Endothelial cell of umbilical vein (primary cell): ENCODE measurements around the gene APOC3. TPM values are rescaled to one million over a fixed set of nuclear protein-coding genes. Genes with fewer than 3 reads are reported as not detected.

Experiments
- BruUV-seq: library from RNA; stranded (reverse); fragments of 400-500 nt; replicated peaks from 2 replicates; lab custom pipeline; 2021; lab: Mats Ljungman, UMichigan
- CTCF ChIA-PET: fragments of 300-600, 350-600 bp; sonication (Branson Sonifier 250); formaldehyde crosslinking; loops from one replicate; lab custom pipeline; 2021; ENCODE audit warnings: antibody characterized with exemption, inconsistent platforms; lab: Charles Lee
- POLR2A ChIA-PET: fragments of 300-600, 350-600 bp; sonication (Branson Sonifier 250); formaldehyde crosslinking; loops from one replicate; lab custom pipeline; 2021; ENCODE audit warnings: antibody characterized with exemption, inconsistent platforms; lab: Charles Lee
- DNase-seq: peaks from one replicate; pipeline ENCODE4 v3.0.0-alpha.2; 2011; ENCODE audit warnings: low read depth, low spot score
- FAIRE-seq: peaks from 2 replicates; lab custom pipeline; 2011; peaks lifted over from hg19 to GRCh38; lab: Jason Lieb, UNC
- H2AFZ ChIP-seq: 2 replicates; pipeline ENCODE4 v1.6.0; 2012; ENCODE audit warnings: low read depth, low read length, control low read depth, inconsistent platforms
- H3K27ac ChIP-seq: 2 replicates; pipeline ENCODE4 v1.5.1; 2011; ENCODE audit warnings: low read depth, mild to moderate bottlenecking, control low read depth, low read length, moderate library complexity; ENCODE audit not compliant: insufficient read depth
- H3K27me3 ChIP-seq, 2 experiments: 2 replicates each; pipeline versions ENCODE4 v1.6.0 to v1.6.1; 2011; ENCODE audit warnings: low read length in 2 of 2, mixed read lengths in 1 of 2; ENCODE audit not compliant: control insufficient read depth in 2 of 2, insufficient read depth in 2 of 2
- H3K36me3 ChIP-seq, 2 experiments: 2 replicates in 1 of 2; 3 replicates in 1 of 2; pipeline ENCODE4 v1.5.1; 2011; ENCODE audit warnings: low read length in 2 of 2, mild to moderate bottlenecking in 1 of 2, moderate library complexity in 1 of 2; ENCODE audit not compliant: control insufficient read depth in 2 of 2, insufficient read depth in 2 of 2; ENCODE audit errors: extremely low read depth in 1 of 2
- H3K4me1 ChIP-seq: 3 replicates; pipeline ENCODE4 v1.5.1; 2011; ENCODE audit warnings: mild to moderate bottlenecking, low read length; ENCODE audit not compliant: control insufficient read depth, insufficient read depth; ENCODE audit errors: extremely low read depth
- H3K4me2 ChIP-seq: 2 replicates; pipeline ENCODE4 v1.6.1; 2011; ENCODE audit warnings: low read length, control low read depth, mixed read lengths; ENCODE audit not compliant: insufficient read depth
- H3K4me3 ChIP-seq, 3 experiments: fragments of 200-600 bp in 1 of 3; sonication (generic), shearing (Covaris generic) in 1 of 3; replicated peaks in 1 of 3; 2 replicates each; pipeline ENCODE4 v1.5.1; 2011 to 2016; ENCODE audit warnings: control low read depth in 3 of 3, low read length in 3 of 3, mild to moderate bottlenecking in 2 of 3, inconsistent platforms in 1 of 3, low read depth in 1 of 3, moderate library complexity in 1 of 3; ENCODE audit not compliant: insufficient read depth in 1 of 3
- H3K79me2 ChIP-seq: 2 replicates; pipeline ENCODE4 v1.6.0; 2012; ENCODE audit warnings: low read length, inconsistent platforms; ENCODE audit not compliant: control insufficient read depth, insufficient read depth
- H3K9ac ChIP-seq: replicated peaks from 2 replicates; pipeline ENCODE3; 2011; ENCODE audit warnings: low read length, control low read depth; ENCODE audit not compliant: insufficient read depth; ENCODE audit errors: extremely low read depth
- H3K9me1 ChIP-seq: replicated peaks from 3 replicates; pipeline ENCODE4 v1.6.0; 2011; ENCODE audit warnings: mild to moderate bottlenecking, low read length; ENCODE audit not compliant: control insufficient read depth, insufficient read depth; ENCODE audit errors: extremely low read depth
- H3K9me3 ChIP-seq: replicated peaks from 2 replicates; pipeline ENCODE4 v1.5.1; 2012; ENCODE audit warnings: low read length, inconsistent platforms; ENCODE audit not compliant: control insufficient read depth, insufficient read depth
- H4K20me1 ChIP-seq: replicated peaks from 2 replicates; pipeline ENCODE3; 2011; ENCODE audit warnings: mild to moderate bottlenecking, low read length; ENCODE audit not compliant: control insufficient read depth, insufficient read depth; ENCODE audit errors: extremely low read depth
- GATA2 ChIP-seq: IDR thresholded peaks from 2 replicates; pipeline ENCODE4 v1.7.0; 2011; ENCODE audit warnings: low read depth, mild to moderate bottlenecking, moderate library complexity, mixed read lengths, low read length; ENCODE audit not compliant: insufficient read length, insufficient read depth
- JUN ChIP-seq: IDR thresholded peaks from 2 replicates; pipeline ENCODE4 v1.6.1; 2011; ENCODE audit warnings: borderline replicate concordance, low read depth; ENCODE audit not compliant: insufficient read length, insufficient read depth
- MAX ChIP-seq: IDR thresholded peaks from 2 replicates; pipeline ENCODE4 v1.6.1; 2011; ENCODE audit not compliant: insufficient read depth, insufficient read length
- MYC ChIP-seq: IDR thresholded peaks from one replicate; pipeline ENCODE4 v1.6.1; 2011; ENCODE audit warnings: mild to moderate bottlenecking, low read depth, low read length
- POLR2A ChIP-seq: IDR thresholded peaks from 2 replicates; pipeline ENCODE4 v1.6.1; 2012; ENCODE audit warnings: low read depth, mild to moderate bottlenecking, control low read depth, low read length
- POLR2AphosphoS5 ChIP-seq: IDR thresholded peaks from 2 replicates; pipeline ENCODE4 v1.6.1; 2012; ENCODE audit warnings: low read depth, mild to moderate bottlenecking, control low read depth, low read length, moderate library complexity; ENCODE audit not compliant: insufficient read depth
- dilution Hi-C: fragments of 300-500 bp; cut with MboI; formaldehyde crosslinking; loops from one replicate; pipeline ENCODE4 v1.15.0; 2019; ENCODE audit warnings: low sequenced_read_pairs; ENCODE audit not compliant: extremely low pct_ligation_motif_present
- intact Hi-C: fragments of 100-400 bp; cut with micrococcal nuclease; formaldehyde crosslinking; loops from one replicate; pipeline ENCODE4 v1.10.0; 2022
- polyA plus RNA-seq, 4 experiments: library from polyadenylated mRNA; depleted of rRNA in 3 of 4; stranded (reverse) in 3 of 4; unstranded in 1 of 4; fragments of >200 nt; gene quantifications; 2 replicates each; pipeline versions ENCODE4 v1.2.1 to v1.2.3, GENCODE V29; 2011 to 2012; ENCODE audit warnings: missing spikeins in 1 of 4
- total RNA-seq: library from RNA; stranded (reverse); gene quantifications from 2 replicates; pipeline ENCODE4 v1.2.3, GENCODE V29; 2021
- TF ChIP-seq, protein P1 (sequence below), 2 donors: IDR thresholded peaks; 1 replicate in 1 of 2; 2 replicates in 1 of 2; pipeline ENCODE4 v1.5.1; 2011; ENCODE audit warnings: low read length in 2 of 2, mild to moderate bottlenecking in 2 of 2, moderate library complexity in 2 of 2, control low read depth in 1 of 2, inconsistent platforms in 1 of 2, low read depth in 1 of 2; ENCODE audit not compliant: insufficient read depth in 1 of 2; ENCODE audit errors: extremely low read depth in 1 of 2

Gene APOC3
- total and polyA plus RNA-seq, 2 donors (not counting 3 experiments of a cell fraction or from before 2014, with no cell fraction given), result not detected

- H3K4me1 ChIP-seq, result no peaks in the 10 kb centered on the region
- H3K27me3 ChIP-seq, result no peaks in the 10 kb centered on the region
- H3K27ac ChIP-seq, result no peak overlapping the region
- dilution Hi-C loops, result no loop called here
- no peak for TF ChIP-seq JUN
- TF ChIP-seq MYC, result no peak
- no peak for TF ChIP-seq POLR2A
- TF ChIP-seq MAX, result no peak
- no peak for TF ChIP-seq POLR2AphosphoS5
- TF ChIP-seq, protein P1, sequence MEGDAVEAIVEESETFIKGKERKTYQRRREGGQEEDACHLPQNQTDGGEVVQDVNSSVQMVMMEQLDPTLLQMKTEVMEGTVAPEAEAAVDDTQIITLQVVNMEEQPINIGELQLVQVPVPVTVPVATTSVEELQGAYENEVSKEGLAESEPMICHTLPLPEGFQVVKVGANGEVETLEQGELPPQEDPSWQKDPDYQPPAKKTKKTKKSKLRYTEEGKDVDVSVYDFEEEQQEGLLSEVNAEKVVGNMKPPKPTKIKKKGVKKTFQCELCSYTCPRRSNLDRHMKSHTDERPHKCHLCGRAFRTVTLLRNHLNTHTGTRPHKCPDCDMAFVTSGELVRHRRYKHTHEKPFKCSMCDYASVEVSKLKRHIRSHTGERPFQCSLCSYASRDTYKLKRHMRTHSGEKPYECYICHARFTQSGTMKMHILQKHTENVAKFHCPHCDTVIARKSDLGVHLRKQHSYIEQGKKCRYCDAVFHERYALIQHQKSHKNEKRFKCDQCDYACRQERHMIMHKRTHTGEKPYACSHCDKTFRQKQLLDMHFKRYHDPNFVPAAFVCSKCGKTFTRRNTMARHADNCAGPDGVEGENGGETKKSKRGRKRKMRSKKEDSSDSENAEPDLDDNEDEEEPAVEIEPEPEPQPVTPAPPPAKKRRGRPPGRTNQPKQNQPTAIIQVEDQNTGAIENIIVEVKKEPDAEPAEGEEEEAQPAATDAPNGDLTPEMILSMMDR (IDR thresholded peaks at IDR 0.05; ENCODE audit: extremely low read depth in 1 of 2, insufficient read depth in 1 of 2, low read depth in 1 of 2, low read length in 2 of 2), result no peak
- TF ChIP-seq GATA2, result no peak
- peaks cover 2 to 10% of the 10 kb centered on the region in 2 experiments for H3K36me3 ChIP-seq
- ChIA-PET CTCF (interaction anchor here (0.9 to 1.1 kb wide), 2 partner anchors 12 to 229 kb away, joined by 3 to 5 read pairs; no protein-coding TSS in a partner anchor), POLR2A (interaction anchor here (0.6 kb wide), 1 partner anchor 202 kb away, joined by 3 read pairs; no protein-coding TSS in a partner anchor)
- FAIRE-seq, result no peak
- DNase-seq, result no peak
- intact Hi-C loops, result no loop called here
- no peaks in the 10 kb centered on the region for H3K79me2 ChIP-seq
- H3K9ac ChIP-seq, result no peak overlapping the region
- H3K4me2 ChIP-seq, result no peak overlapping the region
- no TSS peak for BruUV-seq
- H3K9me3 ChIP-seq, result no peaks in the 10 kb centered on the region
- H3K4me3 ChIP-seq, result no peak overlapping the region
- no peaks in the 10 kb centered on the region for H3K9me1 ChIP-seq
- H4K20me1 ChIP-seq, result no peaks in the 10 kb centered on the region
- H2AFZ ChIP-seq, result no peak overlapping the region
Observed at GRCh38 chr11:116876656-116877055, 46.9 kb downstream of the APOC3 start.
